MCF 10A (cell line): ENCODE data around the gene DDX10. TPM values are rescaled to one million over a fixed set of nuclear protein-coding genes. Genes with fewer than 3 reads are reported as not detected.

Experiments
- BruUV-seq: library from RNA; stranded (reverse); fragments of 400-500 nt; replicated peaks from 2 replicates; lab custom pipeline; 2021; lab: Mats Ljungman, UMichigan
- CTCF ChIA-PET: fragments of 300-600 bp; sonication (Branson Sonifier 250); formaldehyde crosslinking; extraction: SDS; loops from one replicate; lab custom pipeline; 2021; ENCODE audit warnings: antibody characterized with exemption, inconsistent platforms; lab: Yijun Ruan, JAX
- POLR2A ChIA-PET: fragments of 300-600, 350-650 bp; sonication (Branson Sonifier 250); formaldehyde crosslinking; extraction: SDS; loops from one replicate; lab custom pipeline; 2020; ENCODE audit warnings: antibody characterized with exemption, inconsistent platforms; lab: Yijun Ruan, JAX
- DNase-seq: peaks from one replicate; pipeline ENCODE4 v3.0.0-alpha.2; 2018; ENCODE audit not compliant: unreplicated experiment
- H3K27ac Mint-ChIP-seq: one replicate; pipeline ENCODE4 v1.8.0; 2022; ENCODE audit warnings: mild to moderate bottlenecking, low read depth, mixed read lengths; ENCODE audit not compliant: unreplicated experiment
- H3K27me3 Mint-ChIP-seq: one replicate; pipeline ENCODE4 v1.8.0; 2022; ENCODE audit warnings: mixed read lengths; ENCODE audit not compliant: insufficient read depth, unreplicated experiment
- H3K36me3 Mint-ChIP-seq: one replicate; pipeline ENCODE4 v1.8.0; 2022; ENCODE audit warnings: mild to moderate bottlenecking, moderate library complexity, mixed read lengths; ENCODE audit not compliant: insufficient read depth, unreplicated experiment
- H3K4me1 Mint-ChIP-seq: one replicate; pipeline ENCODE4 v1.8.0; 2022; ENCODE audit warnings: mixed read lengths; ENCODE audit not compliant: insufficient read depth, unreplicated experiment
- H3K4me3 Mint-ChIP-seq: one replicate; pipeline ENCODE4 v1.8.0; 2022; ENCODE audit warnings: mild to moderate bottlenecking, moderate library complexity, mixed read lengths; ENCODE audit not compliant: unreplicated experiment
- H3K9me3 Mint-ChIP-seq: one replicate; pipeline ENCODE4 v1.8.0; 2022; ENCODE audit warnings: mixed read lengths; ENCODE audit not compliant: unreplicated experiment
- intact Hi-C: fragments of 100-400 bp; cut with micrococcal nuclease; formaldehyde crosslinking; loops from 2 replicates; pipeline ENCODE4 v1.14.1; 2022
- total RNA-seq: library from RNA; stranded (reverse); gene quantifications from 2 replicates; pipeline ENCODE4 v1.2.3, GENCODE V29; 2022
- TF ChIP-seq, protein P1 (sequence below): fragments of 200-600 bp; IDR thresholded peaks from one replicate; pipeline ENCODE4 v1.8.0; 2022; ENCODE audit warnings: antibody characterized with exemption, mild to moderate bottlenecking; ENCODE audit not compliant: unreplicated experiment

DDX10 gene
- total RNA-seq, 1 experiment from 2014 or later, result 113 TPM

DNA sequence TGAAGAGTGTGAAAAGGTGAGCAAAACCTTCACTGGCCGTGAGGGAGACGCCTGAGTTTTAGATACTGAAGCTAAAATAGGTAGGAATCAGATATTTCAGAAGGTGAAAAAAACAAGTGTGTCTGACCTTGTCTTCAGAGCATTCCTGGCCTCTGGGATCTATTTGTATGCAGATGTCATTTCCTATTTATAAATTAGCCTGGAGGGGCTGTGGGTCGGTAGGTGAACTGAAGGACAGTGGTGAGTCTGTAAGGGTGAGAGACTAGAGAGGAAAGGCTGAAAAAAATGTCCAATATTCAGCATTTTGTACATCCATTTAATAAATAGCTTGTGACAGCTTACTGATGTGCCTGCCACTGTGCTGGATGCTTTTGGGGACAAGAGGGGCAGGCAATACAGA is 302.1 kb downstream of the DDX10 start:
- intact Hi-C loops, result no loop called here
- CTCF ChIA-PET, result interaction anchor here (1.0 kb wide), 1 partner anchor 100 kb away, joined by 3 read pairs; no protein-coding TSS in a partner anchor

DNA sequence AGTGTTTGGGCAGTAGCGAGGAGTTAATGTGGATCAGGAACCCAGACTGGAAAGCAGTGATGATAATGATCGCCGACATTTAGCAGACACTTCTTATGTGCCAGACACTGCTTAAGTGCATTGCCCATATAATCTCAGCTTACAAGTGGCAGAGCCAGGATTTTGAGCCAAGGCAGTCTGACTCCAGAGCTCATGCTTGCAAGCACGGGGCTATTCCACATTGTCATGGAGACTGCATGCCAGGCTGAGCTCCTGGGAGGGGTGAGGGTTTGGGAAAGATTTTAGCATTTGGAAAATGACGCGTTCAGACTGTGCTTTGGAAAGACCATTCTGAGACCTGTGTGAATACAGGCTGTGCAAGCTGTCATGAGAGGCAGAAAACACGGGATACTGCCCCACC is 302.7 kb downstream of the DDX10 start:
- TF ChIP-seq, protein P1, sequence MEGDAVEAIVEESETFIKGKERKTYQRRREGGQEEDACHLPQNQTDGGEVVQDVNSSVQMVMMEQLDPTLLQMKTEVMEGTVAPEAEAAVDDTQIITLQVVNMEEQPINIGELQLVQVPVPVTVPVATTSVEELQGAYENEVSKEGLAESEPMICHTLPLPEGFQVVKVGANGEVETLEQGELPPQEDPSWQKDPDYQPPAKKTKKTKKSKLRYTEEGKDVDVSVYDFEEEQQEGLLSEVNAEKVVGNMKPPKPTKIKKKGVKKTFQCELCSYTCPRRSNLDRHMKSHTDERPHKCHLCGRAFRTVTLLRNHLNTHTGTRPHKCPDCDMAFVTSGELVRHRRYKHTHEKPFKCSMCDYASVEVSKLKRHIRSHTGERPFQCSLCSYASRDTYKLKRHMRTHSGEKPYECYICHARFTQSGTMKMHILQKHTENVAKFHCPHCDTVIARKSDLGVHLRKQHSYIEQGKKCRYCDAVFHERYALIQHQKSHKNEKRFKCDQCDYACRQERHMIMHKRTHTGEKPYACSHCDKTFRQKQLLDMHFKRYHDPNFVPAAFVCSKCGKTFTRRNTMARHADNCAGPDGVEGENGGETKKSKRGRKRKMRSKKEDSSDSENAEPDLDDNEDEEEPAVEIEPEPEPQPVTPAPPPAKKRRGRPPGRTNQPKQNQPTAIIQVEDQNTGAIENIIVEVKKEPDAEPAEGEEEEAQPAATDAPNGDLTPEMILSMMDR, result no peak
- no peak for DNase-seq
- Mint-ChIP-seq H3K9me3 (no peaks in the 10 kb centered on the region), H3K4me3 (no peak overlapping the region), H3K36me3 (no peaks in the 10 kb centered on the region), H3K27ac (no peak overlapping the region), H3K4me1 (peaks cover 13% of the 10 kb centered on the region), H3K27me3 (no peaks in the 10 kb centered on the region)
- POLR2A ChIA-PET, result interaction anchor here (0.6 kb wide), 1 partner anchor 185 kb away, joined by 3 read pairs; no protein-coding TSS in a partner anchor
- CTCF ChIA-PET, result interaction anchor here (1.0 kb wide), 1 partner anchor 100 kb away, joined by 3 read pairs; no protein-coding TSS in a partner anchor
- intact Hi-C loops, result no loop called here
- no TSS peak for BruUV-seq

More for the DNA sequence above, 302.1 kb downstream of the DDX10 start:
- POLR2A ChIA-PET, result no interaction called here
- no TSS peak for BruUV-seq
- no peak overlapping the region for H3K4me3 Mint-ChIP-seq
- H3K36me3 Mint-ChIP-seq, result no peaks in the 10 kb centered on the region
- H3K4me1 Mint-ChIP-seq, result peaks cover 9% of the 10 kb centered on the region
- no peak for DNase-seq
- no peaks in the 10 kb centered on the region for H3K9me3 Mint-ChIP-seq
- H3K27ac Mint-ChIP-seq, result no peak overlapping the region
- H3K27me3 Mint-ChIP-seq, result no peaks in the 10 kb centered on the region
- TF ChIP-seq, protein P1, result no peak

DNA sequence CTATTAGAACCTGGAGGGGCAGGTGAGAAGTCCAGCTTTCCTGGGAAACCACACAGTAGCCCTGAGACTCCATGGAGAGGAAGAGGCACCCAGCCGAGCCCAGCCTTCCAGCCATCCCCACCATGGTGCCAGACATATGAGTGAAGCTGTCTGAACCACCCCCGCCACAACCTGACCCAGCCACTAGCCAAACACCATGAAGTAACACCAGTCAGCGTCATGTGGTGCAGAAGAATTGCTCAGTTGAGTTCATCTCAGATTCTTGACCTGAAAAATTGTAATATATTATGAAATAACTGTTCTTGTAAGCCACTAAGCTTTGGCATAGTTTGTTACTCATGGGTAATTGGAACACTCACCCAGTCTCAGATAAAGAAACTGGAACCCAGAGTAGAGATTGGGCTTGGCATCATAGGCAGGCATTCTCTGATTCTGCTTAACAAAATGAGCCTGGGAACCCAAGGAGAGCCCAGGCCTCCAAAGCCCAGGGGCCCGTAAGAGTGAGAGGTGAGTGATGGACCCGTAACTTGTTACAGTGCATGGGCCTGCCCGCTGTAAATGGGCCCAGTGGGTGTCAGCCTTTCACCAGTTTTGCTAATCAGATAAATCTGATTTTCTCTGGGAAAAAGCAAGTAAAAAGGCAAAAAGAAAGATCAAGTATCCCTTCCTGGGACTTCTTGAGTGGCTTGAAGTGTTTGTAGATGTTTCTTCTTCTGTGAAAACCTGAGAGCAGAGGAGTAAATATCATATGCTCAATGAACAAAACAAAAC is 305.5 kb downstream of the DDX10 start:
- no peak for DNase-seq
- Mint-ChIP-seq H3K4me3 (no peak overlapping the region), H3K4me1 (peaks cover 25% of the 10 kb centered on the region), H3K9me3 (no peaks in the 10 kb centered on the region), H3K27ac (no peak overlapping the region), H3K27me3 (no peaks in the 10 kb centered on the region), H3K36me3 (no peaks in the 10 kb centered on the region)
- BruUV-seq, result no TSS peak
- POLR2A ChIA-PET, result no interaction called here
- intact Hi-C loops, result no loop called here
- TF ChIP-seq, protein P1, result no peak
- CTCF ChIA-PET, result no interaction called here

DNA sequence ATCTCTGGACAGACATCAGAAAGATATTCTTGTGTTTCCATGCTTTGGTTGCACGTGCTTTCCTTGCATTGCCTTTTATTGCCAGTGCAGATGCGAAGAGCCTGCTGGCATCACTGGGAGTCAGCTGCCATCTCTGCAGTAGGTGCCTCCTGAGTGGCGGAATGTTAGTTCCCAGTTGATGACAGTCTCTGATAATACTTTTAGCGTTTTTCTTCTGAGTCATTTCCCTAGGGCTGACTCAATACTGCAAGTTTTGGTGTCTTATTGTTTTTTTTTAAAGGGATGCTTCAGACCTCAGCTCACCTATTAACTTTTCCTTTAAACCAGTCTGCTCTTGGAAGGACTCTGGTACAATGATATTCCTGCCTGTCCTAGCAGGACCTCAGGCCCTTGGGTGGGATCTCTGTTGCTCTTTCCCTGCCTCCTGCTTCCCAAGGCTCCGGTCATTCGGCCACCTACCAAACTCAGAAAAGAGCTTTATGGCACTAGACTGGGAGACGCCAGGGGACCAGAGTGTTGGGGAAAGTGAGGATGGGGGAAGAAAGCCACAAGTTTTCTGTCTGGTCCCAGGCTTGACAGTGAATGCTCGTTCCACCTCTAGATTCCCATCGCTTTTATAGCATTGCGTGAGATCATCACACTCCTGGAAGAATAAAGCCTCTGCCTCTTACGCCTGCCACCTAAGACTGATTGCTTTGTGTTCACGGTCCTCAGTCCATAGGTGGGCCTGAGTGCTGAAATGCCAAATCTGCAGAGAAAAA is 308.7 kb downstream of the DDX10 start:
- no peak overlapping the region for H3K4me3 Mint-ChIP-seq
- BruUV-seq, result no TSS peak
- H3K36me3 Mint-ChIP-seq, result no peaks in the 10 kb centered on the region
- peaks cover 19% of the 10 kb centered on the region for H3K4me1 Mint-ChIP-seq
- TF ChIP-seq, protein P1, result no peak
- POLR2A ChIA-PET, result interaction anchor here (0.6 to 0.7 kb wide), 2 partner anchors 20 to 275 kb away, joined by 3 to 4 read pairs; no protein-coding TSS in a partner anchor
- H3K9me3 Mint-ChIP-seq, result no peaks in the 10 kb centered on the region
- peak overlapping the region; percentile 60 for H3K27ac Mint-ChIP-seq
- peak; percentile 77 for DNase-seq
- intact Hi-C loops, result no loop called here
- CTCF ChIA-PET, result no interaction called here
- H3K27me3 Mint-ChIP-seq, result no peaks in the 10 kb centered on the region
